ELF-1 (cell line): ENCODE measurements around the gene ADAMTSL1.
"Not testable (repeated sequence)": the region's sequence is repeated elsewhere in the genome, so short reads cannot be mapped to it uniquely, and the experiment has no call there.

Experiments
- DNase-seq: peaks from one replicate; pipeline ENCODE4 v3.0.0-alpha.2; 2016; ENCODE audit warnings: low read depth, low spot score

Gene ADAMTSL1

DNA sequence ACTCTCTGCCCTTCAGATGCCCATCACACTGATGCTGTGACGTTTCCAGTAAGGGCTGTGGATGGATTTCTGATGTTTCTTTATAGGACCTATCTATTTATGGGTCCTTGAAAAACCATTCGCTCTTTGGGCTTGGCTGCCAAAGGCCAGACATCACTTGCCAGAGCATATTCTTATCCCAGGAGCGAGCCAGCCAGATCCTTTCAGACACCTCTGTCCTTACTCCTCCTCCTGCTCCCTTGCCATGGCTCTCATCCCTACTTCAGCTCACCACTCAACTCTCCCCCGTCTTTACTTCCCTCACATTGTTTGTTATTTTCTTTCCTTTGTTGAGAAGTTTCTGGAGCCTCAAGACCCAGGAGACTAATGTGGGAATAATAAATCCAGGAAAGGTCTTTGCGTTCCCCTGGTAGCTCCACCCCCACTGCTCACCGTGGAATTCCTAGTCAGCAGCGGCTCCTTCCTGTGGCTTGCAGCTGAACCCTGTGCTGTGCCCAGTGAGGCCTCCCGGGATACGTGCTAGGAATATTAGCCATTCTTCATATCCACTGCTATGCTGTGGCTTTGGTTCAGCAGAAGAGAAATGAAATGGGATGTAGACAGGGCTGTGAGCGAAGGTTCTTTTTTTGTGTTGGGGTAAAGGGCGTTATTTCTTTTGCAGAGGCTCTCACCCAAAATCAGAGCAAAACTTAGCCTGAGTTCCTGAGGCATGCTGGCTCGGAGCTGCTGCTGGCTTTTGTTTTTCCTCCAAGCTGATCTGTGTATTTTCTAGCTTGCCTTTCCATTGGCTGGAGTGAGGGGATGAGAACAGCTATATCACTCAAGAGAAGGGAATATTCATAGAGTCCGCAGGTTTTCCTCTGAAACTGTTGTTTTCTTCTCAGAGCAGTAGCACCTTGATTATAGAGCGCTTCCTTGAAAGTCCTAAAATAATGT lies 387.9 kb downstream of the ADAMTSL1 start:
- no peak for DNase-seq

DNA sequence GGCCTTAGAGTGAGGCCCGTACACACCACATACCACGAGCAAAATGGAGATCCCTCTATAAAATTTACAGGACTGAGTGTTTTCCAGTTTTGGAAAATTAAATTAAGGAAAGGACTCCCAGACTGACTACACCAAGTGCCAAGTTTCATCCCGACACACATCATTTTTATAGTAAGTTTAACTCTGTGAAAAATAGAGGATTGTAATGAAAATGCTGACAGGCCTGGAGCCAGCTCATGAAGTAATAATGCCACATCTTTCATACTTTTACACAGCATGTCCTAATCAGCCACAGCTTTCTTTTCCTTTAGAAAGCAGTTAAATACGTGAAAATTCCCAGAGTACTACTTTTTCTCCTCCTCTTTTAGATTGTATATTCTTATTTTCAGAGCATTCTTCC lies 389.8 kb downstream of the ADAMTSL1 start:
- no peak for DNase-seq

DNA sequence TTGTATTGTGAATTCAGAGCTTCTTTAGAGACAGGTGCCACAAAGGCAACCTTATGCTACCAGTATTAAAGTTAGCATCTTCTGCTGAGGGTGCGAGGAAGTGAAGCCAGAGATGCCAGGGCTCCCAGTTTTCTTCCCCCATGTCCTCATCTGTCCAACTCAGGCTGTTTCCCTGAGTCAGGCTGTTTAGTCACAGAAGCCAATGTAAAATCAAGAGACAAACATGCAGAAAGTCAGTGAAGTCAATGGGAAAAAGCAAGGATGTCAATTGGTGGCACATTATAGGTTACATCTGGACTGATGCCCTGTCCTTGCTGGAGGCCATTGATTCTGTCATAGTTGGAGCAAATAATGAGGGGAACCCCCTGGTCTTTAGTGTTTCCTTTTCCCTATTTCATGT lies 390.6 kb downstream of the ADAMTSL1 start:
- no peak for DNase-seq

DNA sequence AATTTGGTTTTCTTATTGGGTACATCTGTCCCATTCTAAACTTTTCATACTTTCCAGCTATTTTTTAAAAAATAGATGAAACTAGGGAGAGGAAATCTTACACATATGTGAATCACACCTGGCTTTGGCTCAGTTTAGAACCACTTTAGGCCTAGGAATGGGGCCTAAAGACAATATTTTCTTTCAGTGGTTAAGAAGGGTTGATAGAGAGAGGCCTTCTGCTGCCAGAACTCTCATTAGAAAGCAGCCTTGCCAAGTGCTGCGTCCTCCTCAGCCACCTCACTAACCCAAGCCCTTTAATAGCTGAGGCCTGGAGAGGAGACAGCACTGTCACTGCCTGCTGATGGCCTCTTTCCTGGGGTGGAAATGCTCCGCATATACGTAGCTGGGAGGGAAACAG lies 391.6 kb downstream of the ADAMTSL1 start:
- no peak for DNase-seq

DNA sequence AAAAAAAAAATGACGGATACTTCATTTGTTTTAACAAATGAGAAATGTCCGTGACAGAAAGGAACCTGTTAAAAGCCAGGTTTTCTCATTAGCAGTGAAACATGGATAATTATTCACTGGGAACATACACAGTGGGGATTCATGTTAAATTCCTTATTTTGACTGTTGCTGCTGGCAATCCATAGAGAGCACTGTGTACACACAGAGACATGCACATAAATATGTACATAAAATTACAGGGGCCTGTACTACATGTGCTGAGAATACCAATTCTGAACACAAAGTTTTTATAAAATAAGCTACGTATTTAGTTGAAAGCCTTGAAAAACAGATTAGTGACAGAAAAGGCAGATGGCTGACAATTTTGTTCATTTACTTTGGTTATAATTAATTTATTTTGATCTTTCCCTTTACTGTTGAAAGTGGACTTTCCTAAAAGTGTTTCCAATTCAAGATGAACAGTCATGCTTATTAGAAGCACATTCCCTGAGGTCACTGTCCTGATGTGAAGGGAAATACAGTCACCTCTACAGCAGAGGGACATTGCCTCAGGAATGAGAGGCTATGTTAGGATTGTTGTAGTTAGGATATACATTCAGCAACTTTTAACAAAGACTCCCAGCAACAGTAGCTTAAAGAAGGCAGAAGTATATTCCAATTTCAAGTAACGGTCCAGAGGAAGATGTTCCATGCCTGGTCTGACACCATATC lies 392.3 kb downstream of the ADAMTSL1 start:
- no peak for DNase-seq

DNA sequence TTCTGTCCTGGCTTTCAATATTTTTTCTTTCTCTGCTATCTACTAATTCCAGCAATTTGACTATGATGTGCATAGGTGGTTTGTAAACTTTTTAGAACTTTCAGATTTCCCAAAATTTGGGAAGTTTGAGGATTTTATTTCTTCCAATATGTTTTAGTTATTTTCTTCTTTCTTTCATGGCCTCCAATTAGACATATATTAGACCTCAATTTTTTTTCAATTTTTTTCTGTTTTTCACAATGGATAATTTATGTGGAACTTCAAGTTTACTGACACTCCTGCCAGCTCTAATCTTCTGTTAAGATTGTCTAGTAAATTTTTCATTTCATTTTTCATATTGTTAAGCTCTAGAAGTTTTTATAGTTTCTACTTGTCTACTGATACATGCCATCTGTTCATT lies 395.8 kb downstream of the ADAMTSL1 start:
- no peak for DNase-seq

DNA sequence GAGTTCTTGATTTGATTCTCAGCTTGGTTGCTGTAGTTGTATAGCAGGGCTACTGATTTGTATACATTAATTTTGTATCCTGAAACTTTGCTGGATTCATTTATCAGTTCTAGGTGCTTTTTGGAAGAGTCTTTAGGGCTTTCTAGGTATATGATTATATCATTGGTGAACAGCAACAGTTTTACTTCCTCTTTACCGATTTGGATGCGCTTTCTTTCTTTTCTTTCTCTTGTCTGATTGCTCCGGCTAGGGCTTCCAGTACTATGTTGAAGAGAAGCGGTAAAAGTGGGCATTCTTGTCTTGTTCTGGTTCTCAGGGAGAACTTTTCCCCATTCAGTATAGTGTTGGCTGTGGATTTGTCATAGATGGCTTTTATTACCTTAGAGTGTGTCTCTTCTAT lies 400.1 kb downstream of the ADAMTSL1 start:
- no peak for DNase-seq

DNA sequence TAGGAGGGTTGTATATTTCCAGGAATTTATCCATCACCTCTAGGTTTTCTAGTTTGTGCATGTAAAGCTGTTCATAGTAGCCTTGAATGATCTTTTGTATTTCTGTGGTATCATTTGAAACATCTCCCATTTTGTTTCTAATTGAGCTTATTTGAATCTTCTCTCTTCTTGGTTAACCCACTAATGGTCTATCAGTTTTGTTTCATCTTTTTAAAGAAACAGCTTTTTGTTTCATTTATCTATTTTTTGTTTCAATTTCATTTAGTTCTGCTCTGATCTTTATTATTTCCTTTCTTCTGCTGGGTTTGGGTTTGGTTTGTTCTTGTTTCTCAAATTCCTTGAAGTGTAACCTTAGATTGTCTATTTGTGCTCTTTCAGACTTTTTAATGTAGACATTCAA lies 401.0 kb downstream of the ADAMTSL1 start:
- not testable (repeated sequence) for DNase-seq

DNA sequence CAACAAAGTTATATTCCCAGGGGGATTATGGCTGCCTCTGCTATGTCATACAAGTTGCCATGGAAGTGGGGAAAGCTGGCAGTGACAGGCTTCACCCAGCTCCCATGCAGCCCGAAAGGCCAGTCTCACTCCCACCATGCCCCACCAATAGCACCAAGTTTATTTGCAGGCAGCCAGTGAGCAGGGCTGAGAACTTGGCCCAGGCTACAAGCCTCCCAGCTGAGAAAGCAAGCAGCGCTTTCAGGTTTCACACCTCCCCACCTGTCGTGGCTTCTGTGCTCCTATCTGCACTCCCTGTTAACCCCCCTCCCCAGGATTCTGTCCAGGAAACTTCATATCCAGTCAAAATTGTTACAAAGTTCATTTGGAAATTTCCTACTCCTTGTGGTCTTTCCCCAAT lies 404.0 kb downstream of the ADAMTSL1 start:
- no peak for DNase-seq

DNA sequence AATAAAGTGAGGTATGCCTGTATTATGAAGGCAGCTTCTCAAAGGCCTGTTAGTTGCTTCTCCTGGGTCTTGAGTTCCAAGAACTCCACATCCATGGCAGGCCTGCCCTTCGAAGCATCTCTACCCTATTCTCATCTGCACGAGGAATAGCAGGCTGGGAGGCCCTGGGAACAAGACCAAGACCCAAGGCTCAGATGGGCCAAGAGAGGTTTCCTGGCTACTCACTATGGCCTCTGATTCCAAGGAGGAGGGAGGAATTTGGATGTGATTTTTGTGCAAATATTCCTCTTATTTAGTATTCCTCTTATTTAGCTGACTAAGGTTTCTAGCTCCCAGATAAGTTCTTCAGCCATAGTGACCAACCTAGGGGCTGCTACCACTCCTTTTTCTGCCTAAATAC lies 407.8 kb downstream of the ADAMTSL1 start:
- DNase-seq = no peak

DNA sequence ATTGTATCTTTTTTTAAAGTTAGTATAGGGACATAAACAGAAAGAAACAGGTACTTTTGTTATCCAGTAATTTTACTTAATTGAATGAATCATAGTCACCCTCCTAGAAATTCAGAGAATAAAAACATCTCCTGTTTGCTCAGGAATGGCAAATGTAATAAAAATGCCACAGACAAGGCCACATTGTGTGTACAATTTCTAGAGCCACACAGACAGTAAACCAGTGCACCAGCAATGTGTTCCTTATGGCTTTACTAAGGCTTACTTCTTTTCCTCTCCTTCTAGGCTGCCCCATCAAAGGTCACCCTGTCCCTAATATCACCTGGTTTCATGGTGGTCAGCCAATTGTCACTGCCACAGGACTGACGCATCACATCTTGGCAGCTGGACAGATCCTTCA lies 413.6 kb downstream of the ADAMTSL1 start:
- DNase-seq = no peak

DNA sequence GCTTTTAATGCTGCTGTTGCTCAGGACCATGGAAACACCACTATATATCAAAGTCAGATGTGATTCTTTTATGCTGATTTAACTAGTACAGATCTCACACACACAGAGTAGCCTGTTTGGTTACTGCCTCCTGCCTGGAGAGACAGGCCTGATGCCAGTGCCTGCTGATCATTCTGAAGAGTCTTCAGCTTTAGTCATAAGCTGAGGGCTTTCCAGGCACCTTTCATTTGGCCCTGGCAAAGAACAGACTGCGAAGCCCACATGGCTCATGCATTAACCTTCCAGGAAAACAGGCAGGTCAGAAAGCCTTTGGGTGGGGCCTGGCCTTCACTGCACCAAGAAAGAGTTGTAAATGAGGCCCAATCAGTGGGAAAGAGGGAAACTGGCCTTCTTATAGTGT lies 414.3 kb downstream of the ADAMTSL1 start:
- no peak for DNase-seq

DNA sequence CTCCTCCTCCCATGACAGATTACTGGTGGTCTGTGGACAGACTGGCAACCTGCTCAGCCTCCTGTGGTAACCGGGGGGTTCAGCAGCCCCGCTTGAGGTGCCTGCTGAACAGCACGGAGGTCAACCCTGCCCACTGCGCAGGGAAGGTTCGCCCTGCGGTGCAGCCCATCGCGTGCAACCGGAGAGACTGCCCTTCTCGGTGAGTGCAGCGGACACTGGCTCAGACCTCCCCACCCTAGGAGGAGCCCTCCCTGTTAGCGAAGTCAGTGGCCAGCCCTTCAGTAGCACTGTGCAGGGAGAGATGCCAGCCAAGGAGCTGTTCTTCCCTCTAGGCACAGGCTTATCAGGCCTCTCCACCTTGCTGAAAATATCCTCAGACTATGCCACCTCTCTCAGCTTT lies 415.6 kb downstream of the ADAMTSL1 start:
- DNase-seq = no peak

DNA sequence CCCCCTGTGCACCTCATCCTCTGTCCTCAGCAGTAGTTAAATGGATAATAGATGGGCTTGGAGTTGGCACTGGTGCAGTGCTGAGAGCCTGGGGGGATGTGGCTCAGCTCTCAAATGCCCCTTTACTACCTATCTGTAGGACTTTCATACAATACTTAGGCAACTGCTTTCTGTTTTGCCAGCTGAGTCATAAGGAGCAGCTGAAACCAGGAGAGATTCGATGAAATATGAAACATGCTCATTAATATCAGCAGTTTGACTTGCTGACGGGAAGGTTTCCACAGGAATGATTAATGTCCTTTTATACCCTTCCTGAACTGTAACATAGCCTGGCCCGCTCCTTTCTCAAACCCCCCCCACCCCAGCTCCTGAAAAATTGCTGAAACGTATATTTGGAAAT lies 416.4 kb downstream of the ADAMTSL1 start:
- DNase-seq = no peak

DNA sequence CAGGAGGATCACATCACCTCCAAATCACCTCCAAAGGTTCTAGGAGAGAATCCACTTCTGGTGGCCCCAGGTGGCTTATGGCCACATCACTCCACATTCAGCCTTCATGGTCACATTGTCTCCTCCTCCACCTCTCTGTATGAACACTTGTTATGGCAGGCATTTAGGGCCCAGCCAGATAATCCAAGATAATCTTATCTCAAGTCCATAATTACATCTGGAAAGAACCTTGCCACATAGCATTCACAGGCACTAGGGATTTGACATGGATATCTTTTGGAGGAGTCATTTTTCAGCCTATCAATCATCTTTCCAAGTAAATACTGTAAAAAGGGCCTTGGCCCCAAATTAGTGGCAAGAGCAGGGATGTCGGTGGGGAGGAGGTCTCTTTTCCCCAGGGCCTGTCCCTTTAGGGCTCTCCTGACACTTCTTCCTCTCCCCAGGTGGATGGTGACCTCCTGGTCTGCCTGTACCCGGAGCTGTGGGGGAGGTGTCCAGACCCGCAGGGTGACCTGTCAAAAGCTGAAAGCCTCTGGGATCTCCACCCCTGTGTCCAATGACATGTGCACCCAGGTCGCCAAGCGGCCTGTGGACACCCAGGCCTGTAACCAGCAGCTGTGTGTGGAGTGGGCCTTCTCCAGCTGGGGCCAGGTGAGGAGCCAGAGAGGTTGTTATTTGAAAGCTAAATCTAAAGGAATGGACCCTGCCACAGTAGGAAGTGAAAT lies 418.2 kb downstream of the ADAMTSL1 start:
- DNase-seq = no peak

DNA sequence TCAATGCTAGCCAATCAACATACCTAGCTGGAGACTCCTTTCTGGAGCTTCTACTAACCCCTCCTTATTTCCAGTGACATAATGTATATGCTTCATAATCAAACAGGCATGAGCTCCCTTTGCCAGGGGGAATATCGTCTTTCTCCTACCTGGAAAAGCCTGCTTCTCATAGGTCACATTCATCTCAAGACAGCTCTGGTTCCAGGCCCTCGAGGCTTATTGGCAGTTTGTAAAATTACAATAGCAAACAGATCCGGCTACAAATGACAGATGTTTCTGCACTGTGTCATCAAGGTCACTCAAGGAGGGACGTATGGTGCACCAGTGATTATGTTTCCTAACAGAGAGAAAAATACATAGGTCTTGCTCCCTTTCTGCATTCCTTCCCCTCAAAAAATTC lies 419.1 kb downstream of the ADAMTSL1 start:
- DNase-seq = no peak

DNA sequence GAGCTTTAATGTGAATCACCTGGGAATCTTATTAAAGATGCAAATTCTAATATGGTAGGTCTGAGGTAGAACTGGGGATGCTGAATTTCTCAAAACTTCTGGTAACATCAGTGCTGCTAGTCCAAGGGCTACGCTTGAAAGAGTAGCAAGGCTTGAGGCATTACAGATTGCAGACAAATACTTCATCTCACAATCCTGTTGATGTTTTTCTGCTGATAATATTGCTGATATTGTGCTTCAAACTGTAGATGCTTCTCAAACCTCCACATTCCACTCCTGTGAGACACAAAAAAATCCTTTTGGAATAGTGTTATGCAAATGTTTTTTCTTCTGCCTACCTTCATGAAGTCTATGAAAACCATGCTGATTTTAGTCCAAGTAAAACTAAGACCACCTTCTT lies 419.5 kb downstream of the ADAMTSL1 start:
- no peak for DNase-seq

DNA sequence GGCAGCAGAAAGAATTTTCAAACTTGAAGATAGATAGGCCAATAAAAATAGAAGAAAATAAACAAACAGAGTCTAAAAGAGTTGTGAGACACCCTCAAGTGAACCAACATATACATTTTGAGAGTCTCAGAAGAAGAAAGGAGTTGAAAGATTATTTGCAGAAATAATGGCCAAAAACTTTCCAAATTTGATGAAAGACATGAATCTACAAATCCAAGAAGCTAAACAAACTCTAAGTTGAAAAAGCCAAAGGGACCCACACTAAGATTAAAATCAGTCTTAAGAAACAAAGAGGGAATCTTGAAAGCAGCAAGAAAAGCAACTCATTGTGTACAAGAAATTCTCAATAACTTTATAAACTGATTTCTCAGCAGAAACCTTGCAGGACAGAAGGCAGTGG lies 422.1 kb downstream of the ADAMTSL1 start:
- no peak for DNase-seq

DNA sequence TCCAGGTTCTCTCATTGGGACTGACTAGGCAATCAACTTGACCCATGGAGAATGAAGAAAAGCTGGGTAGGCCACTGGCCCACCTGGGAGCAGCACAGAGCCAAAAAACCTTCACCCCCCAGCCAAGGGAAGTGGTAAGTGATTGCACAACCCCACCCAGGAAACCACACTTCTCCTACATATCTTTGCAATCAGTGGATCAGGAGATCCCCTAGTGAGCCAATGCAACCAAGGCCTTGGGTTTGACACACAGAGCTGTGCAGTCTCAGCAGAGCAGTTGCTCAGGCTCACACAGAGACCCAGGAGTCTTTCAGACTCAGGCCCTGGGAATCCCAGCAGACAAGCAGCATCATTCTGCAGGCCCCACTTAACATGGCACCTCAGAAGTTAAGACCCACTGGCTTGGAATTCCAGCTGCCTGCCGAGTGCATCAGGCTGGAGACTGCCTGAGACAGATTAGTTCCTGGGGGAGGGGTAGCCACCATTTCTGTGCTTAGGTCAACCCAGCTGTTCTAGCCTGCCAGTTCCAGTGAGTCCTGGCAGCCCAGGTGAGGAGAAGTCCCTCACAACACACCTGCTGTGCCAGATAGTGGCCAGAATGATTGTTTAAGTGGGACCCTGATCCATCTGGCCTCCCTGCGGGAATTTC lies 422.7 kb downstream of the ADAMTSL1 start:
- no peak for DNase-seq

DNA sequence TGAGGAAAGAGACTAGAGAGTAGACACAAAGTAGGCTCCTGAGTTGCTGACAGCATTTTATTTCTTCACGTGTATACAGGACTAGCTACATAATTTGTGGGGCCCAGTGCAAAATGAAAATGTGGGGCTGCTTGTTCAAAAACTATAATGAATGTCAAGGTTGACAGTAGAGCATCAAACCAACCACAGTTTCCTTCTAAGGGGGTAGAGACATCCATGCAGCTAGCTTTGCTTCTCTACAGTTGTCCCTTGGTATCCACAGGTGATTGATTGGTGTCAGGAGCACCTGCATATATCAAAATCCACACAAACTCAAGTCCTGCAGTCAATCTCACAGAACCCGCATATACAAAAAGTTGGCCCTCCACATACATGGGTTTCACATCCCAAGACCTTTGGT lies 429.5 kb downstream of the ADAMTSL1 start:
- no peak for DNase-seq

DNA sequence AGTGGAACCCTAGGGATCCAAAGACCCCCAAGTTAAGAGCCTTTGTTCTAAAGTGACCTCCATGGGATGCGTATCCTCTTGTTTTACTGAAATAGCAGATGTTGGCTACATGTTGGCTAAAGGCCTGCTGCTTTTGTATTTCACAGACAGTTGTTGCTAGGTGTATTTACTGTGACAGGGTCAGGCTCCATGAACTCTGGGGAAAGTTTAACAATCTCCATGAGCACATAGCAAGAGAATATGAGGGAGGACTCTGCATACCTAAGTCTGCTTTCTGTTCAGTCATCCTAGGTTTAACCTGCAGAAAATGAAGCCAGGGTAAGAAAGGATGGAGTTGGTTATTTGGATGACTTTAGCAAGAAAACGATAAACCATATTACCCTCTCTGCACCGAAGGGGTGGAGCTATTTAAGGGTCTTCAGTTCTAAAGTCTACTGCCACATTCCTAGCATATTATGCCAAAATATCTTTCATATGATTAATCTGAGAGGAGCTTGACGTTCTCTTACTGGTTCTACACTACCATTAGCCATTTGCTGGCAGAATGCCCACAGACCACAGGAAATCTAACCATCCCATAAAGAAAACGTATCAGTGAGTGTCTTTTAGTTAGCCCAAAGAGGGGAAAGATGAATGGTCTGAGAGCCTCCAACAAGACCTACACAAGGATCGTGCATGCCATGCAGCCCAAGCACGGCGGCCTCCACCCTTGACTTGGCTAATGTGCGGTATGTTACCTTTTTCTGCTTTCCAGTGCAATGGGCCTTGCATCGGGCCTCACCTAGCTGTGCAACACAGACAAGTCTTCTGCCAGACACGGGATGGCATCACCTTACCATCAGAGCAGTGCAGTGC lies 431.3 kb downstream of the ADAMTSL1 start:
- DNase-seq = no peak
